ENCODE data around the gene RIOK2.

GRCh38 chr5:97225222-97225621, 42.2 kb upstream of the RIOK2 start:
- no peak for TF ChIP-seq EED (IDR thresholded peaks at IDR 0.05; ENCODE audit: low read depth)
- TF ChIP-seq ZNF384 (IDR thresholded peaks at IDR 0.05; ENCODE audit: borderline replicate concordance, low read depth, low read length), result no peak
- TF ChIP-seq NR2F1 (conservative IDR thresholded peaks at IDR 0.05), result no peak
- no peak for TF ChIP-seq EZH2 (IDR thresholded peaks at IDR 0.05; ENCODE audit: borderline replicate concordance, control insufficient read depth, low read depth, low read length)
- no peak for TF ChIP-seq PRDM15 (CRISPR knock-in tag; IDR thresholded peaks at IDR 0.05)
- no peak for TF ChIP-seq SUZ12 (IDR thresholded peaks at IDR 0.05; ENCODE audit: unreplicated experiment)

All from GM12878 (cell line).